Muscle of leg (tissue), 11 donors: ENCODE measurements around the gene EPAS1. TPM values are rescaled to one million over a fixed set of nuclear protein-coding genes. Genes with fewer than 3 reads are reported as not detected.

ENCODE experiments used
- DNase-seq: peaks from one replicate; pipeline ENCODE4 v3.0.0; 2013
- H3K27ac ChIP-seq: one replicate; pipeline ENCODE4 v1.5.1; 2013; ENCODE audit warnings: mild to moderate bottlenecking, low read length, control low read depth
- H3K27me3 ChIP-seq: one replicate; pipeline ENCODE4 v1.6.1; 2013; ENCODE audit warnings: low read length; ENCODE audit not compliant: control insufficient read depth, insufficient read depth
- H3K36me3 ChIP-seq: one replicate; pipeline ENCODE4 v1.6.1; 2013; ENCODE audit warnings: low read length; ENCODE audit not compliant: control insufficient read depth, insufficient read depth
- H3K4me1 ChIP-seq: one replicate; pipeline ENCODE4 v1.6.1; 2013; ENCODE audit warnings: low read length; ENCODE audit not compliant: control insufficient read depth, insufficient read depth
- H3K4me3 ChIP-seq: one replicate; pipeline ENCODE4 v1.5.1; 2013; ENCODE audit warnings: low read length, control low read depth
- H3K9me3 ChIP-seq: replicated peaks from 2 replicates; pipeline ENCODE4 v1.6.1; 2013; ENCODE audit warnings: low read depth, low read length; ENCODE audit not compliant: control insufficient read depth
- WGBS: methylation state at CpG from one replicate; pipeline ENCODE4 v1.1.5; 2013; ENCODE audit warnings: missing lambda C conversion rate; ENCODE audit not compliant: insufficient coverage; 5-methylcytosine and 5-hydroxymethylcytosine counted together
- polyA plus RNA-seq, 8 donors: library from polyadenylated mRNA; unstranded; fragments of 120-200 nt; gene quantifications; one replicate each; pipeline versions ENCODE4 v1.2.1 to v1.2.3, GENCODE V29; 2013; ENCODE audit warnings: inconsistent platforms in 1 of 8, low replicate concordance in 1 of 8; ENCODE audit not compliant: insufficient read length in 8 of 8, insufficient read depth in 1 of 8
- total RNA-seq: library from RNA; stranded (reverse); fragments of 120-200 nt; gene quantifications from one replicate; pipeline ENCODE4 v1.2.4, GENCODE V29; 2013

The EPAS1 gene
- total and polyA plus RNA-seq, 9 donors: 13.3 to 43.1 (median 34.7) TPM

DNA sequence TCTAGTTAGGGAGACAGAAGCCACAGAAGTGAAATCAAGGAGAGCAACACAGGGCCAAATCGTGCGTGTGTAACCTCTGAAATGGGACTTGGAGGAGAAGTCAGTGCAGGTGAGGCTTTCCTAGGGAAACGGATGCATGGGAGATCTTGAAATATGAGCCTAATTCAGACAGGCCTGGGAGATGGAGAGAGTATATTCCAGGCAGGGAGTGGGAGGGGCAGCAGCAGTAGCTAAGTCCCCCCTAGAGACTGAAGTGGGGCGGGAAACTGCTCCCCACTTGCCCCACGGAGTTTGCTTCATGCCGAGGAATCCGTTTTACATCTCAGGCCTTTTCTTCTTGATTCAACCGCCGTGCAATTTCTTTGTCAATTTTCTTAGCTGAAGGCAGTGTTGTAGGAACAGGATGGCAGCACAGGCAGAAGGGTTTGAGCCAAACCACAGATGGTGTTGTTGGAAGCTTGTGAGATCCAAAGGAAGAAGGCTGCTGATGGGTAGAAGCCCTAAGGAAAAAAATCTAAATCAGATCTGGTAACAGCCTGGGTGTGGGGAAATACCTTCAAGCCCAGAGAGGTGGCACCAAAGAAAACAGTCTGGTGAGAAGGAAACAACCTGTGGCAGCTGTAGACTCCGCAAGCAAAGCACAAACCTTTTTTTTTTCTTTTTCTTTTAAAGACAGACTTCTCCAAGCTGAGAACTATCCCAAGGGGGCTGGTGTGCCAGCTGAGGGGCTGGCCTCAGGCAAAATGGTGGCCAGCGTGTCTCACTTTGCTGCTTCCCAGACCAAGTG is 40.2 kb downstream of the EPAS1 start:
- peaks cover 65% of the 10 kb centered on the region for H3K4me1 ChIP-seq
- no peak overlapping the region for H3K4me3 ChIP-seq
- 40% methylated on average over 7 of the region's 11 CpGs for WGBS

GRCh38 chr2:46338674-46339073 is 41.5 kb downstream of the EPAS1 start:
- peak; percentile 43 for DNase-seq
- WGBS: 100% methylated on average over 1 of the region's 4 CpGs
- Histone ChIP-seq H3K4me3 (no peak overlapping the region), H3K4me1 (peaks cover 53% of the 10 kb centered on the region), H3K36me3 (no peaks in the 10 kb centered on the region), H3K27ac (peak overlapping the region; percentile 21), H3K9me3 (no peaks in the 10 kb centered on the region), H3K27me3 (peaks cover 2% of the 10 kb centered on the region)

More for the DNA sequence above, 40.2 kb downstream of the EPAS1 start:
- no peaks in the 10 kb centered on the region for H3K36me3 ChIP-seq
- peaks cover 2% of the 10 kb centered on the region for H3K27me3 ChIP-seq
- DNase-seq: peak; percentile 30
- H3K27ac ChIP-seq: peak overlapping the region; percentile 96
- H3K9me3 ChIP-seq: no peaks in the 10 kb centered on the region

DNA sequence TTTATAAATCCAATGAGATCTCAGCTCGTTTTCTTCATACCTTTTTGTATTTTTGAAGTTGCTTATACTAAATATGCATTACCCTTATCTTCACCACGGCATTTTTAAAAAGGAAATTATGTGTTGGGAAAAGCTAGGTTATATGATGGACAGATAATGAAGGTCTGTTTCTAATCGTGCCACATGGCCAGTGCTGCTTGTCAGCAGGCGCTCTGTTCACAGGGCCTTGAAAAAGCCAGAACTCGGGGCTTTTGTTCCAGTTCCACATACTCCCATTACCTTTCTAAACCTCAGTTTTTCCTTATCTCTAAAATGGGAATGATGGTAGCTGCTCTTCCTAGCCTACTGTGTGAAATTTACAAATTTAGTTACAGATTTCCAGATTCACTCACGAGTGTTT is 42.0 kb downstream of the EPAS1 start:
- Histone ChIP-seq H3K4me1 (peaks cover 48% of the 10 kb centered on the region), H3K27me3 (peaks cover 2% of the 10 kb centered on the region), H3K4me3 (no peak overlapping the region), H3K27ac (no peak overlapping the region), H3K36me3 (no peaks in the 10 kb centered on the region), H3K9me3 (no peaks in the 10 kb centered on the region)
- no peak for DNase-seq
- WGBS: no CpG with 5 or more reads among the region's 6 CpGs

GRCh38 chr2:46339676-46340459 is 42.7 kb downstream of the EPAS1 start:
- Histone ChIP-seq H3K27me3 (peaks cover 2% of the 10 kb centered on the region), H3K4me3 (no peak overlapping the region), H3K36me3 (no peaks in the 10 kb centered on the region), H3K4me1 (peaks cover 46% of the 10 kb centered on the region), H3K27ac (no peak overlapping the region), H3K9me3 (no peaks in the 10 kb centered on the region)
- 56% methylated on average over 5 of the region's 12 CpGs for WGBS
- DNase-seq: peak; percentile 46

GRCh38 chr2:46340740-46341420 is 43.7 kb downstream of the EPAS1 start:
- Histone ChIP-seq H3K4me1 (peaks cover 39% of the 10 kb centered on the region), H3K36me3 (no peaks in the 10 kb centered on the region), H3K27ac (no peak overlapping the region), H3K27me3 (peaks cover 2% of the 10 kb centered on the region), H3K4me3 (no peak overlapping the region), H3K9me3 (no peaks in the 10 kb centered on the region)
- WGBS: 75% methylated on average over 3 of the region's 4 CpGs
- DNase-seq: no peak

GRCh38 chr2:46342566-46343315 is 45.5 kb downstream of the EPAS1 start:
- Histone ChIP-seq H3K9me3 (no peaks in the 10 kb centered on the region), H3K27me3 (peaks cover 2% of the 10 kb centered on the region), H3K36me3 (no peaks in the 10 kb centered on the region), H3K27ac (no peak overlapping the region), H3K4me3 (no peak overlapping the region), H3K4me1 (peaks cover 24% of the 10 kb centered on the region)
- no peak for DNase-seq
- 92% methylated on average over 4 of the region's 9 CpGs for WGBS

DNA sequence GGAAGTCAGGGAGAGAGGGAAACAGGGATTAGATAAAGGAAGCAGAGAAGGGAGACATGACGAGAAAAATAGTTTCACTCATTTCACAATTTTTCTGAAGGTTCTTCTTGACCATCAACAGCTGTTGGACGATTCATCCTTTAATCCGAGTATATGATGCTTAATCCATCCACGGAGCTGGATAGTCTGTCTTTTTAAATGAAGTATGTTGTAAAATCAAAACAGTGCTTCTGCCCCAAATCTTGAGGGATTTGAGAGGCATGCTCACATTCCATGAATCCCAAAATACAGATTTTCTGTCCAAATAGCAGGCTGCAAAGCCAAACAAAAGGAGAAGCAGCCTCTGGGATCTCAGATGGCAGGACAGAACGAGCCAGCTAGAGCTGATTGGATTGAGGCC is 47.5 kb downstream of the EPAS1 start:
- Histone ChIP-seq H3K4me1 (peaks cover 18% of the 10 kb centered on the region), H3K36me3 (no peaks in the 10 kb centered on the region), H3K9me3 (no peaks in the 10 kb centered on the region), H3K4me3 (no peak overlapping the region), H3K27ac (peak overlapping the region; percentile 38), H3K27me3 (no peaks in the 10 kb centered on the region)
- no CpG with 5 or more reads among the region's 5 CpGs for WGBS
- DNase-seq: peak; percentile 33

DNA sequence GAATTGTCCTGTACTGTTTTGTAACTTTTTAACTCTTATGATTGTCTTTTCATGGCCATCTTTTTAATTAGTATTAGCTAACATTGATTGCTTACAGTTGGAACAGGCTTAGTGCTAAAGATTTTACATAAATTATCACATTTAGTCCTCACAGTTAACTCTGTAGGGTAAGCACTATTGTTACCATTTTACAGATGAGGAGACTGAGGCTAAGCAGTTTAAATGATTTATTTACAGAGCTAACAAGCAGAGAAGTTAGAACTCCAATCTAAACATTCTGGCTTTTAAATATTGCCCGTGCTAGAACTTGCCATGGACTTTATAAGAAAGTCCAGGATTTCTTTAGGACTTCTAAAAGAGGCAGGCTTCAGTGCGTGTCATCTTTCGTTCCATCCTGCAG is 48.6 kb downstream of the EPAS1 start:
- Histone ChIP-seq H3K9me3 (no peaks in the 10 kb centered on the region), H3K4me1 (peaks cover 14% of the 10 kb centered on the region), H3K27me3 (no peaks in the 10 kb centered on the region), H3K36me3 (no peaks in the 10 kb centered on the region), H3K4me3 (no peak overlapping the region), H3K27ac (no peak overlapping the region)
- 91% methylated on average over 2 of the region's 3 CpGs for WGBS
- no peak for DNase-seq

DNA sequence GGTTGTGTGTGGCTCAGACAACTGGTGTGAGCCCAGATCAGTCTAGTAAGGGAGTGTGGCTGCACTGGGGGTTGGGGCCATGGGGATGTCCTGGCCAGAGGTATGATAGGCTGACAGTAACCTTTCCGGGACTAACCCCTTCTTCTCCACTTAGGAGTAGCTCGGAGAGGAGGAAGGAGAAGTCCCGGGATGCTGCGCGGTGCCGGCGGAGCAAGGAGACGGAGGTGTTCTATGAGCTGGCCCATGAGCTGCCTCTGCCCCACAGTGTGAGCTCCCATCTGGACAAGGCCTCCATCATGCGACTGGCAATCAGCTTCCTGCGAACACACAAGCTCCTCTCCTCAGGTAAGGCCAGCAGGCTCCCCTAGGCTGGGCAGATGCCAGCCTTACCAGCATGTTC is 49.5 kb downstream of the EPAS1 start:
- Histone ChIP-seq H3K27me3 (no peaks in the 10 kb centered on the region), H3K9me3 (no peaks in the 10 kb centered on the region), H3K36me3 (no peaks in the 10 kb centered on the region), H3K27ac (no peak overlapping the region), H3K4me3 (no peak overlapping the region), H3K4me1 (peaks cover 14% of the 10 kb centered on the region)
- DNase-seq: no peak
- WGBS: 97% methylated on average over 6 of the region's 10 CpGs
